WI38 (cell line): ENCODE results near the gene EBNA1BP2.

Experiments
- H3K4me3 ChIP-seq: 2 replicates; pipeline ENCODE4 v1.5.1; 2011; ENCODE audit warnings: low read depth, mild to moderate bottlenecking, control low read depth, low read length
- CTCF ChIP-seq: IDR thresholded peaks from 2 replicates; pipeline ENCODE4 v1.5.1; 2012; ENCODE audit warnings: low read depth, mild to moderate bottlenecking, control low read depth, low read length

Gene EBNA1BP2

GRCh38 chr1:43194509-43194908 lies 22.4 kb upstream of the EBNA1BP2 start:
- TF ChIP-seq CTCF = no peak
- no peak overlapping the region for H3K4me3 ChIP-seq

- no peak for TF ChIP-seq CTCF
- no peak overlapping the region for H3K4me3 ChIP-seq
Measured at GRCh38 chr1:43188106-43188505, 16.0 kb upstream of the EBNA1BP2 start.

GRCh38 chr1:43184995-43185394 lies 12.9 kb upstream of the EBNA1BP2 start:
- no peak overlapping the region for H3K4me3 ChIP-seq
- no peak for TF ChIP-seq CTCF

- no peak for TF ChIP-seq CTCF
Measured at GRCh38 chr1:43184388-43184787, 12.3 kb upstream of the EBNA1BP2 start.

GRCh38 chr1:43177691-43178090 lies 5.6 kb upstream of the EBNA1BP2 start:
- H3K4me3 ChIP-seq = no peak overlapping the region
- TF ChIP-seq CTCF = no peak

More at GRCh38 chr1:43184388-43184787, 12.3 kb upstream of the EBNA1BP2 start:
- H3K4me3 ChIP-seq = no peak overlapping the region

- TF ChIP-seq CTCF = no peak
- no peak overlapping the region for H3K4me3 ChIP-seq
Measured at GRCh38 chr1:43174873-43175272, 2.8 kb upstream of the EBNA1BP2 start.

- H3K4me3 ChIP-seq = peak overlapping the region; percentile 89
- TF ChIP-seq CTCF = no peak
Measured at GRCh38 chr1:43172527-43172972, 460 bp upstream of the EBNA1BP2 start.
